Ecto neural progenitor cell (in vitro differentiated cells): ENCODE measurements around the gene KCNJ9.

Experiments
- DNase-seq: peaks from one replicate; pipeline ENCODE4 v3.0.0-alpha.2; 2018; ENCODE audit warnings: low spot score

The KCNJ9 gene

DNA sequence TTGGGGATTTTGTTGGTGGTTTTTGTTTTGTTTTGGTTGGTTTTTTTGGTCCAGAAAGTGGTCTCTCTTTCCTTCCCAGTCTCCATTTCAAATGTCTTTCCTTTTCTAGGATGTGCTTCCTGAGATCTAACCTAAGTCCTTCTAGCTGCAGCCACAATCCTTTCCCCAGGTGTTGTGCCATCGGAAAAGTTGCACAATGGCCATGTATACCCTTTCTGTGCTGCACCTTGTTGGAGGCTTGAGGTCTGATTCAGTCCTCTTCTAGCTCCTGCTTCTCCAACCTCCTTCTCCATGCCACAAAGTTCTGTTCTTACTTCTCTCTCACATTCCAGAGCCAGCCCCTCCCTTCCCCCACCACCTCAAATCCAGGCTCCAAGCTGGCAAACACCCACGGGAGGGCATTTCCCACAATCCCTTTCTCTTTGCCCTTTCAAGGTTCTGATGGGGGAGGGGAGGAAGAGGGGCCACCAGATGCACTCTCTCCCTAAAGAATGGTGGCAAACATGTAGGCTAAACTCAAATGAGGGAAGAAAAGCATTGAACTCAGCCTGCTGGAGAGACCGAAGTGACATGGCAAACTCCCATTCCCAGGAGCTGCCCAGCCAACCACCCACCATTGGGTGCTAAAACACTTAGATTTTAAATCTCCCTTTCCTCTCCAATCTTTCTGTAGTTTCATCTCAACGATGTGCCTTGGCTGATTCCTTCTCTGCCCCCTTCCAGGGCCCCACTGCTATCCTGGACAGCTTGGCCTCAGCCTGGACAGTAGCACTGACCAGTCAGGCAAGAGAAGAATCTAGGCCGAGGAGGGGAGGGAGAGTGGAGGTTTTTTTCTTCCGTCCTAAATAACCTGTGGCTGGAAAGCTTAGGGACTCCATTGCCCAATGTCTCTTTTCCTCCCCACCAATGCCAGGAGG, 14.3 kb upstream of the KCNJ9 start:
- no peak for DNase-seq

DNA sequence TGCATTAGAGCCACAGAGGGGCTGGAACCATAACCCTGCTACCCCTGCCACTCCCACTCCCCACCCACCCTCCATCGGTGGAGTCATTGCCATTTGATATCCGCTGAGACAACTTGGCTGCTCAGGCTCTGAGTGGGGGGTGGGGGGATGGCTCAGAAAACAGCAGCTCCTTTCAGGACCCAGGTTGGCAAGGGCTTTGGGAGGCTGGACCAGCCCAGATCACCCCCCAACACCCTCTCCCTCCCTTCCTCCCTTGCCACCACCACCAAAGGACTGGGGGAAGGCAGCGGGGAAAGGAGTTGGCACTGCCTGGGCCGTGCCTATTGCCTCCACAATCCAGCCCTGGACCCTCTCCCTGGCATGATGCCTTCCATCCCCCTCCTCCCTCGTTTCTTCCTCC, 13.1 kb upstream of the KCNJ9 start:
- no peak for DNase-seq

DNA sequence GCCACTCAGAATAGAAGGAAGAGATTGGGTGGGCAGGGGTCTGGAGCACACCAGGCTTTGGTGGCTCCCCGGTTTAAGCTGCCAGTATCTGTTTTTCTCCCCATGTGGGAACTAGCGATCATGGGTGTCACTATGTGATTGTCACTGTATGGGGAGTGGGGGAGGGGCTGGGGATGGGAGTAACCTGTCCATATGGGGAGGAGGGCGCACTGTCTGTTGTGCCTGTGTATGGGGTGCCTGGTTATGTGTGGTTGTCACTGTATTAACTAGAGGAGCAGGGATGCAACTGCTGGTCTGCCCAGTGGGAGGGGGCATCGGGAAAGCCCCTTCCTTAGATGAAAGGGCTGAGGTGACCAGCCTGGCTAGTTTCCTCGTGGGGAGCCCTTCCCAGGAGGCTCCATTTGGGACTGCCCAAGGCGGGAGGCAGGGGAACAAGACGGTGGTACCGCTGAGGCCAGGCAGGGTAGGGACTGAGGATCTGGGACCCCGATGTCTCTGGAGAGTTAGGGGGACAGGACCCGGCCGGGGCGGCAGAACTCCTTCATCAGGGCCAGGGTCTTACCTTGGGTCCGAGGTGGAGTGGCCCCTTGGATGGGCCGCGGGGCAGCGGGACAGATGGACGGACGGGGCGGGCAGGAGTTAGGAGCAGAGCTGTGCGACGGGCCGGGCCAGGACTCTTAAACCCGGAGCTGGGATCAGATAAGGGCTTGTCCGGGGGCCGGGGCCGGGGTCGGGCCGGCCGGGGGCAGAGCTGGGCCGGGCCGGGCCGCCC, 11.7 kb upstream of the KCNJ9 start, which contains the start of gene KCNJ10:
Gene KCNJ10 (minus strand): TSS at position 701 of the 772 bp plus-strand sequence. CDS start 27,628 bp downstream, outside the sequence.
- DNase-seq, result no peak

- peak; percentile 92 for DNase-seq
Observed at GRCh38 chr1:160070243-160071163, 10.8 kb upstream of the KCNJ9 start.

- DNase-seq, result no peak
Observed at GRCh38 chr1:160071289-160071688, 10.0 kb upstream of the KCNJ9 start.

DNA sequence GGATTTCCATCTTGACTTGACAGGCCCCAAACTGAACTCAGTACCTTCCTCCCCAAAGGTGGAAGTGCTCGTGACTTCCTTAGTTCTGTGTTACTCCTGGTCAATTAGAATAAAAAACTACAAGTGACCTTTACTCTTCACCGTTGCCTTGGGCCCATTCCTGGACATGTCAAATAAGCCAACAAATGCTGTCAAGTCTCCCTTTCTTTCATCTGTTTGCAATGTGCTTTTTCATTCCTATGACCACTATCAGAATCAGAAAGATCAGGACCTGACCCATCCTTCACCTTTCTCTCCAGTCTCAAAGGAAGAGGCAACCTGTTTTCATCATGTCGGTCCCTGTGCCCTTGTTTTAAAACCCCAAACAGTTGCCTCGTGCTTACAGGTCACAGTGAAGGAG, 6.5 kb upstream of the KCNJ9 start:
- no peak for DNase-seq

DNA sequence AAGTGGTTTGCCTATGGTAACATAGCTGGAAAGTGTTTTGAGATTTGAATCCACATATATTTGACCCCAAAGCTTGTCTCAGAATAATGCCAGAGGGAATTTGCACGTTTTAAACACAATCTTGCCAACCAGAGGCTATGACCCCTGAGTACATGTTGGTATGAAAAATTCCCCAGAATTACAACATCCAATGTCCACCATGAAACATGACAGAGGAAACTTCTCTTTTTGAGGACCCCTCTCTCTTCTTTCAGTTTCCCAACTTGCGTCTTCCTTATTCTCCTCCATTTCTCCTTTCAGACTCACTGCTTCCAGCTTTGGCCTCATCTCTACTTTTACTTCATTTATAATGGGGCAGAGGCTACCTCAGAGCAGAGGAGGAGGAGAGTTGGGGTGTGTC, 5.5 kb upstream of the KCNJ9 start:
- DNase-seq, result no peak

GRCh38 chr1:160076295-160076694, 5.0 kb upstream of the KCNJ9 start:
- DNase-seq, result no peak

GRCh38 chr1:160077486-160077885, 3.9 kb upstream of the KCNJ9 start:
- no peak for DNase-seq

DNA sequence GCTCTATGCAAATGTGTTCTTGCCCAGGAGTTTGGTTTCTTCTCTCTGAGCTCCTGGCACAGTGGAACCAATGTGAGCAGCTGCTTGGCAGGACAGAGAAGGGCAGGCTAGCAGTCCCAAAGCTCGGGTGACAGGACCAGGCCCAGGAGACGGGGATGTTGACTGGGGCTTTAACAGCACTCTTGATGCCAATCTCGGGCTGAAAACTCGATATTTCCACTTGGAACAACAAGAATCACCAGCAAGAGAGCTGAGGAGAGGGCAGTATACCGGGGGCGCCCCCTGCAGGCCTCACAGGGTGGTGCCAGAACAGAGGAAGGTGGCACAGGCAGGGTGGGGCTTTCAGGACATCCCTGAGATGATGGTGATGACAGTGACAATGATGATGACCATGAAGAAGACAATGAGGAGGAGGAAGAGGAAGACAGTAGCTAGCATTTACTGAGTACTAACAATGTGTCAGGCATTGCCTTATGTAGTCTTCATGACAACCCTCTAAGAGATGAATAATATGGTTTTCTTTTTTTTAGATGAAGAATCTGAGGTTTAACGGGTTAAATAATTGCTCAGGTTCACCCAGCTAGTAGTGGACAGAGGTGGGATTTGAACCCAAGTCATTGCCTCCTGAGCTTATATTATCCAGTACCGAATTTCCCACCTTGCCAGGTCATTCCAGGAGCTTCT, 2.7 kb upstream of the KCNJ9 start:
- peak; percentile 78 for DNase-seq

DNA sequence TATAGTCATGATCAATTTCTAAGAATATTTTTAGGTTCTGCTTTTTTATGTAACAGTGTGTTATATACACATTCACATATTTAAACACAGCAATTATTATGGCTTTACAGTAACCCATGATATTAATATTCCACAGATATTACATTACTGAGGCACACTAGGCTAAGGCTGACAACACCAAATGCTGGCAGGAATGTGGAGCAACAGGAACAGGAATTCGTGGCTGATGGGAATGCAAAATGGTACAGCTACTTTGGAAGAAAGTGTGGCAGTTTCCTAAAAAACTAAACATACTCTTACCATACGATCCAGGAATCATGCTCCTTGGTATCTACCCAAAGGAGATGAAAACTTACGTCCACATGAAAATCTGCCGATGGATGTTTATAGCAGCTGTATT, 1.9 kb upstream of the KCNJ9 start:
- no peak for DNase-seq

GRCh38 chr1:160080381-160081100, 797 bp upstream of the KCNJ9 start:
- no peak for DNase-seq

GRCh38 chr1:160082487-160082886, 1.1 kb downstream of the KCNJ9 start:
- no peak for DNase-seq

DNA sequence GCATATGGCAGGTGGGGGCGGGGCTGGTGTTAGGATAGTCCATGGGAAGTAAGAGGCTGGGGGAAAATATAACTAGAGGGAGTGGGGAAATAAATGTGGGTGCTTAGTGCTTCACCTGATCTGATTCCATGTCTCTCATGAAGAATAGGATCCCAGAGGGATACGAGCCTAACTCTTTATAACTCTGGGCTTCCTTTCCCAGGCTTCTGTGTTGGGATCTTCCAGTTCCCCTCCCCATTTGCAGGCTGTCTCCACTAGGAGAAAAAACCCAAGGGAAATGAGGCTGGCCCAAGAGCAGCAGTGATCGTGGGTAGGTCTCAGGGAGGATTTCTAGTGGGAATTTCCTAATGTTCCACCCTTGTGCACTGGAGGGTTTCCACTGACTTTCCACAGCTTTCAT, 1.6 kb downstream of the KCNJ9 start:
- DNase-seq, result no peak

GRCh38 chr1:160083968-160084770, 2.8 kb downstream of the KCNJ9 start:
- DNase-seq, result peak; percentile 78

DNA sequence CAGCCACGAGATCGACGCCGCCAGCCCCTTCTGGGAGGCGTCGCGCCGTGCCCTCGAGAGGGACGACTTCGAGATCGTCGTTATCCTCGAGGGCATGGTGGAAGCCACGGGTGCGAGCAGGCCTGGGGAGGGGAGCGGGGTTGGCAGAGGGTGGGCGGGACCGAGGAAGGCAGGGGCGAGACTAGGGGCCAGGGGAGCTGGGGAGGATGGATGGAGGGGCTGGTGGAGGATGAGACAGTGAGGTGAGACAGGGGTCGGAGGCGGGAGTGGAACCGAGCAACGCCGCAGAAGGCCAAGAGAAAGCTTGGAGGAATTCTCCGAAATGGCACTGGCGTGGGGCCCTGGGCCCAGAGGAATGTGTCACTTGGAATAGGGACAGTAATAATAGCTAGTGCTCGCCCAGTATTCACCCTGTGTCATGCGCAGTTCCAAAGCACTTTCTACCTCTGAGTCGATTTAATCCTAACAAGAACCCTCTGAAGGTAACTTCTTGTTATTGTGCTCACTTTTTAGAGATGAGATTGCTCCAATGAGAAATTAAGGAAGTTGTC, 3.5 kb downstream of the KCNJ9 start:
- DNase-seq, result no peak

GRCh38 chr1:160085686-160086455, 4.5 kb downstream of the KCNJ9 start:
- peak; percentile 87 for DNase-seq

DNA sequence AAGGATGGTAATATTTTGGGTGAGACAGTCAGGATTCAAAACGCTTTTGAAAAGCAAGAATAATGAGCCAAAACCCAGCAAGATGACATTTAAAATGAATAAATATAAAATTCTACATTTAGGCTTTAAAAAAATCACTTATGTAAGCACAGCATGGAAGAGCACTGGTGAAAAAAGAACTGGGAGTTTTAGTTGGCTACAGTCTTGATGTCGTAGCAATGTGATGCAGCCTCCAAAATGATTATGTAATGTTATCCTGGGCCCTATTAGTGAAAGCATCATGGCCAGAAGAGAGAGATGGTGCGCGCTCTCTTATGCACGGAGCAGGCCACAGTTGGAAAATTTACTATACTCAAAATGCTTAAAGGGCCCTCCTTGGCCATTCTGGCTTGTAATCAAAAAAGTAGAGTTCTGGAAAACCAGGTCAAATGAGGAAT, 5.1 kb downstream of the KCNJ9 start:
- DNase-seq, result no peak
